Karpas-422 (cell line): ENCODE results near the gene IGLL5. TPM values are rescaled to one million over a fixed set of nuclear protein-coding genes. Genes with fewer than 3 reads are reported as not detected.
"Not testable (repeated sequence)": the region's sequence is repeated elsewhere in the genome, so short reads cannot be mapped to it uniquely, and the experiment has no call there.

ENCODE experiments used
- DNase-seq: peaks from one replicate; pipeline ENCODE4 v3.0.0-alpha.2; 2015
- H2AFZ ChIP-seq: fragments of 200-600 bp; sonication (generic); 2 replicates; pipeline ENCODE4 v1.6.1; 2014; ENCODE audit warnings: antibody characterized with exemption, low read length, mixed read lengths
- H3K27ac ChIP-seq: fragments of 200-600 bp; sonication (generic); 2 replicates; pipeline ENCODE4 v1.5.1; 2014; ENCODE audit warnings: mild to moderate bottlenecking, low read length, moderate library complexity
- H3K27me3 ChIP-seq: fragments of 200-600 bp; sonication (generic); 2 replicates; pipeline ENCODE4 v1.6.1; 2014; ENCODE audit warnings: low read length, mixed read lengths
- H3K36me3 ChIP-seq: fragments of 200-600 bp; sonication (generic); 2 replicates; pipeline ENCODE4 v1.6.1; 2014; ENCODE audit warnings: low read length, mixed read lengths; ENCODE audit not compliant: insufficient read depth
- H3K4me1 ChIP-seq: fragments of 200-600 bp; sonication (generic); 2 replicates; pipeline ENCODE4 v1.6.1; 2014; ENCODE audit warnings: mild to moderate bottlenecking, low read length, mixed read lengths
- H3K4me2 ChIP-seq: fragments of 200-600 bp; sonication (generic); 2 replicates; pipeline ENCODE4 v1.6.1; 2014; ENCODE audit warnings: low read length, low read depth, mild to moderate bottlenecking; ENCODE audit not compliant: poor library complexity, severe bottlenecking
- H3K4me3 ChIP-seq: fragments of 200-600 bp; sonication (generic); 2 replicates; pipeline ENCODE4 v1.5.1; 2014; ENCODE audit warnings: mild to moderate bottlenecking, antibody characterized with exemption, low read length, mixed read lengths
- H3K79me2 ChIP-seq: fragments of 200-600 bp; sonication (generic); 2 replicates; pipeline ENCODE4 v1.6.1; 2014; ENCODE audit warnings: mild to moderate bottlenecking, low read length, mixed read lengths
- H3K9ac ChIP-seq: fragments of 200-600 bp; sonication (generic); 2 replicates; pipeline ENCODE4 v1.6.0; 2014; ENCODE audit warnings: low read length
- H3K9me2 ChIP-seq: fragments of 200-600 bp; sonication (generic), shearing (Covaris generic); replicated peaks from 2 replicates; pipeline ENCODE4 v1.6.0; 2014; ENCODE audit warnings: mild to moderate bottlenecking, low read length, moderate library complexity; ENCODE audit not compliant: insufficient read depth
- H3K9me3 ChIP-seq: fragments of 300-700, 200-600 bp; sonication (generic); 2 replicates; pipeline ENCODE4 v1.6.1; 2014; ENCODE audit warnings: low read length, mixed read lengths
- H4K20me1 ChIP-seq: fragments of 200-600 bp; sonication (generic); 2 replicates; pipeline ENCODE4 v1.6.1; 2014; ENCODE audit warnings: mild to moderate bottlenecking, antibody characterized with exemption, low read length, low read depth; ENCODE audit not compliant: insufficient read depth
- total RNA-seq: library from RNA; depleted of rRNA; stranded (reverse); fragments of >200 nt; shearing (Covaris generic); gene quantifications from 2 replicates; pipeline ENCODE4 v1.2.3, GENCODE V29; 2014; ENCODE audit warnings: low replicate concordance

Gene IGLL5
- total RNA-seq, 1 experiment from 2014 or later = 1.1 TPM

GRCh38 chr22:22906391-22906790, 18.8 kb downstream of the IGLL5 start:
- H3K36me3 ChIP-seq, H3K27me3 ChIP-seq, H3K9ac ChIP-seq, H3K27ac ChIP-seq, H2AFZ ChIP-seq, H3K9me2 ChIP-seq, H3K4me2 ChIP-seq, H3K4me3 ChIP-seq, H3K79me2 ChIP-seq, H3K9me3 ChIP-seq, DNase-seq: not testable (repeated sequence)
- Histone ChIP-seq H3K4me1 (peaks cover 44% of the 10 kb centered on the region), H4K20me1 (peaks cover 47% of the 10 kb centered on the region)

- H3K9me2 ChIP-seq = no peaks in the 10 kb centered on the region
- H3K79me2 ChIP-seq = no peaks in the 10 kb centered on the region
- H3K4me2 ChIP-seq = no peak overlapping the region
- peaks cover 38% of the 10 kb centered on the region for H3K4me1 ChIP-seq
- no peaks in the 10 kb centered on the region for H3K36me3 ChIP-seq
- H3K4me3 ChIP-seq = no peak overlapping the region
- H3K9me3 ChIP-seq = no peaks in the 10 kb centered on the region
- peaks cover 41% of the 10 kb centered on the region for H4K20me1 ChIP-seq
- no peak for DNase-seq
- H3K27me3 ChIP-seq = no peaks in the 10 kb centered on the region
- H2AFZ ChIP-seq = no peak overlapping the region
- no peak overlapping the region for H3K27ac ChIP-seq
- no peak overlapping the region for H3K9ac ChIP-seq
These were observed 19.4 kb downstream of the IGLL5 start for GRCh38 chr22:22906907-22907550.

GRCh38 chr22:22907551-22908494, 20.2 kb downstream of the IGLL5 start:
- peaks cover 41% of the 10 kb centered on the region for H4K20me1 ChIP-seq
- peaks cover 30% of the 10 kb centered on the region for H3K4me1 ChIP-seq
- H3K9me2 ChIP-seq = no peaks in the 10 kb centered on the region
- H3K4me2 ChIP-seq = no peak overlapping the region
- no peaks in the 10 kb centered on the region for H3K9me3 ChIP-seq
- H3K79me2 ChIP-seq = no peaks in the 10 kb centered on the region
- H3K27me3 ChIP-seq = no peaks in the 10 kb centered on the region
- H3K4me3 ChIP-seq = no peak overlapping the region
- no peaks in the 10 kb centered on the region for H3K36me3 ChIP-seq
- H3K9ac ChIP-seq = no peak overlapping the region
- H2AFZ ChIP-seq = no peak overlapping the region
- H3K27ac ChIP-seq = no peak overlapping the region
- no peak for DNase-seq

GRCh38 chr22:22908495-22908861, 20.9 kb downstream of the IGLL5 start:
- H4K20me1 ChIP-seq = peaks cover 39% of the 10 kb centered on the region; the same call in 1 of the 2 replicates
- H3K79me2 ChIP-seq = no peaks in the 10 kb centered on the region
- no peak for DNase-seq
- no peak overlapping the region for H3K9ac ChIP-seq
- H3K4me2 ChIP-seq = no peak overlapping the region
- no peaks in the 10 kb centered on the region for H3K9me2 ChIP-seq
- H3K4me3 ChIP-seq = no peak overlapping the region
- peaks cover 24% of the 10 kb centered on the region for H3K4me1 ChIP-seq
- no peak overlapping the region for H3K27ac ChIP-seq
- no peaks in the 10 kb centered on the region for H3K27me3 ChIP-seq
- no peaks in the 10 kb centered on the region for H3K9me3 ChIP-seq
- H3K36me3 ChIP-seq = no peaks in the 10 kb centered on the region
- H2AFZ ChIP-seq = no peak overlapping the region

DNA sequence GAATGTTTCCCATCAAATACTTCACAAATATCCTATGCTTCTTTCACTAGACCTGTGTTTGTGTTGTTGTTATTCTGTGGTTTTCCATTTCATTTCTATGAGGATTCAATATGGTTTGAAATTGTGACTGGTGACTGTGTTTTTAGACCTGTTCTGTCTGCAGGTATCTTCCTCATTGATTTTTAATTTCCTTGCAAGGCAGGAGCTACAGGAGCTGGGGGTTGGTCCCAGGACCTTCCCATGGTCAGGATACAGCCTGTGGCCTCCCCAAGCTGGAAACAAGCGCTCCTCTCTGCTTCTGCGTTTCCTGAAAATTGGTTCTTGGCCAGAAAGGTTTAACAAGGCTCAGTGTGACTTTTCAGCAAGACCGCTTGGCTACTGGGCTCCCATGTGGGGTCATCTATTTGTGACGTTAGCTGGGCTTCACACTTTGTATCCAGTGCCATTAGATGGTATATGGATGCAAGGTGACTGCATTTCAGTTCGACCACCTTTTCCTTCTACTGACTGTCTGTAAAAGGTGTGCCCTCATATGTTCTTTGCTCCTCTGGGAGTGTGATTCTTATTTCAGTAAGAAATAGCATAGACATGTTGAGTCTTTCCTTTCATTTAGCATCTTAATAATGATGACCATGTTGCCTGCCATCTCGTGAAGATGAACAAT, 21.5 kb downstream of the IGLL5 start:
- DNase-seq = no peak
- no peak overlapping the region for H3K4me2 ChIP-seq
- H3K9me2 ChIP-seq = no peaks in the 10 kb centered on the region
- H3K36me3 ChIP-seq = no peaks in the 10 kb centered on the region
- H3K27me3 ChIP-seq = no peaks in the 10 kb centered on the region
- no peak overlapping the region for H3K9ac ChIP-seq
- no peaks in the 10 kb centered on the region for H3K79me2 ChIP-seq
- no peak overlapping the region for H3K4me3 ChIP-seq
- H4K20me1 ChIP-seq = peaks cover 43% of the 10 kb centered on the region; the same call in 1 of the 2 replicates
- H2AFZ ChIP-seq = no peak overlapping the region
- H3K4me1 ChIP-seq = peaks cover 24% of the 10 kb centered on the region
- H3K27ac ChIP-seq = no peak overlapping the region
- H3K9me3 ChIP-seq = no peaks in the 10 kb centered on the region

GRCh38 chr22:22909605-22910271, 22.1 kb downstream of the IGLL5 start:
- DNase-seq = no peak
- H3K9me2 ChIP-seq = no peaks in the 10 kb centered on the region
- H3K9ac ChIP-seq = no peak overlapping the region
- no peaks in the 10 kb centered on the region for H3K79me2 ChIP-seq
- H3K4me2 ChIP-seq = no peak overlapping the region
- no peaks in the 10 kb centered on the region for H3K9me3 ChIP-seq
- no peak overlapping the region for H3K4me3 ChIP-seq
- H2AFZ ChIP-seq = no peak overlapping the region
- no peaks in the 10 kb centered on the region for H3K27me3 ChIP-seq
- peaks cover 45% of the 10 kb centered on the region; the same call in 1 of the 2 replicates for H4K20me1 ChIP-seq
- H3K4me1 ChIP-seq = peaks cover 24% of the 10 kb centered on the region
- H3K27ac ChIP-seq = no peak overlapping the region
- H3K36me3 ChIP-seq = no peaks in the 10 kb centered on the region

GRCh38 chr22:22910272-22911240, 22.9 kb downstream of the IGLL5 start:
- Histone ChIP-seq H3K36me3 (no peaks in the 10 kb centered on the region), H2AFZ (no peak overlapping the region), H3K27me3 (no peaks in the 10 kb centered on the region), H3K4me1 (peaks cover 24% of the 10 kb centered on the region), H3K4me2 (no peak overlapping the region), H4K20me1 (peaks cover 50% of the 10 kb centered on the region; the same call in 1 of the 2 replicates), H3K4me3 (no peak overlapping the region), H3K9ac (no peak overlapping the region), H3K79me2 (no peaks in the 10 kb centered on the region), H3K9me2 (no peaks in the 10 kb centered on the region), H3K9me3 (no peaks in the 10 kb centered on the region), H3K27ac (no peak overlapping the region)
- no peak for DNase-seq
